Testis (tissue), 3 donors: Measurements from ENCODE around the gene COL5A1. TPM values are rescaled to one million over a fixed set of nuclear protein-coding genes. Genes with fewer than 3 reads are reported as not detected.

ENCODE experiments used
- DNase-seq: peaks from one replicate; pipeline ENCODE4 v3.0.0-alpha.2; 2019
- H3K27ac ChIP-seq, 2 donors: fragments of 200-600 bp; sonication (generic); one replicate each; pipeline ENCODE4 v1.5.1; 2019
- H3K27me3 ChIP-seq: fragments of 200-600 bp; sonication (generic); one replicate; pipeline ENCODE4 v1.5.1; 2019
- H3K36me3 ChIP-seq: fragments of 200-600 bp; sonication (generic); one replicate; pipeline ENCODE4 v1.5.1; 2017; ENCODE audit warnings: low read depth; ENCODE audit errors: missing control alignments
- H3K4me1 ChIP-seq: fragments of 200-600 bp; sonication (generic); one replicate; pipeline ENCODE4 v1.5.1; 2019
- H3K4me3 ChIP-seq, 2 donors: fragments of 200-600 bp; sonication (generic); one replicate each; pipeline ENCODE4 v1.5.1; 2017 to 2019
- H3K9me3 ChIP-seq: fragments of 200-600 bp; sonication (generic); one replicate; pipeline ENCODE4 v1.5.1; 2017
- CTCF ChIP-seq, 3 experiments: fragments of 450-650 bp in 2 of 3; fragments of 200-600 bp in 1 of 3; sonication (generic) in 1 of 3; IDR thresholded peaks; one replicate each; pipeline ENCODE4 v1.5.1; 2016 to 2019; ENCODE audit warnings: antibody characterized with exemption in 3 of 3, mild to moderate bottlenecking in 2 of 3, moderate library complexity in 1 of 3
- POLR2A ChIP-seq: fragments of 450-650 bp; IDR thresholded peaks from one replicate; pipeline ENCODE4 v1.6.1; 2017; ENCODE audit warnings: antibody characterized with exemption, mild to moderate bottlenecking, moderate library complexity
- WGBS, 2 donors: methylation state at CpG; one replicate each; pipeline ENCODE4 v1.1.5; 2018; 5-methylcytosine and 5-hydroxymethylcytosine counted together
- intact Hi-C: fragments of 100-400 bp; cut with DNase I; formaldehyde crosslinking; loops from one replicate; pipeline ENCODE4 v1.15.1; 2023; ENCODE audit warnings: low total_unique reads
- polyA plus RNA-seq: library from polyadenylated mRNA; stranded (reverse); fragments of 350-450 nt; fragmentation: Illumina TruSeq; extraction: RNeasy Lipid Tissue Mini Kit (QIAGEN cat#74804); gene quantifications from one replicate; pipeline ENCODE4 v1.2.3, GENCODE V29; 2014; ENCODE audit warnings: low read depth, low replicate concordance; ENCODE audit not compliant: insufficient read depth
- total RNA-seq, 2 donors: library from RNA; depleted of rRNA; stranded (reverse); fragments of >200 nt; gene quantifications; one replicate each; pipeline ENCODE4 v1.2.3, GENCODE V29; 2016

Gene COL5A1
- total and polyA plus RNA-seq, 3 donors from 2014 or later: 18.5 to 34.3 (median 20.8) TPM

- Histone ChIP-seq H3K9me3 (no peaks in the 10 kb centered on the region), H3K27me3 (no peaks in the 10 kb centered on the region), H3K27ac (no peak overlapping the region), H3K4me1 (no peaks in the 10 kb centered on the region), H3K36me3 (no peaks in the 10 kb centered on the region), H3K4me3 (no peak overlapping the region)
- TF ChIP-seq CTCF (IDR thresholded peaks at IDR 0.05) (no peak), POLR2A (no peak)
- no peak for DNase-seq
- WGBS, 2 donors: 90 to 94% methylated on average over 10 to 16 of the region's 16 CpGs
- intact Hi-C loops: no loop called here
These were observed 174.0 kb downstream of the COL5A1 start for GRCh38 chr9:134815435-134816214.

DNA sequence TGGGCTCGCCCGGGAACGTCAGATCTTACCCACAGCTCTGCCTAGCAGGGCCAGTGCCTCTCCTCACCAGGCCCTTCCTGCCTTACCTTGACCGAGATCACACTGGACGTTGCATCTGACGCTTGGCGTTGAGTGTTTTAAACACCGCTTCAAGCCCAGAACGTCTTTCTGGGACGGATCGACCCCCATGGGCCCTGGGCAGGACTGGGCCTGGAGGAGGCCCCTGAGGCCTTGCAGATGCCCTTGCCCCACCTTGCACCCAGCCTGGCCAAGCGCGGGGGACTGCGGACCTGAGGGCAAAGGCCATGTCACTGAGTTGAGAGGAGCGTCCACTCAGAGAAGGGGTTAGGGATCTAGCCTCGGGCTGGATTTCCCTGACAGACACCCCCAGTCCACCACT is 174.7 kb downstream of the COL5A1 start:
- intact Hi-C loops: no loop called here
- no peaks in the 10 kb centered on the region for H3K27me3 ChIP-seq
- DNase-seq: no peak
- 89 to 94% methylated on average over 10 to 14 of the region's 16 CpGs for WGBS, 2 donors
- H3K27ac ChIP-seq: no peak overlapping the region
- H3K9me3 ChIP-seq: no peaks in the 10 kb centered on the region
- H3K36me3 ChIP-seq: no peaks in the 10 kb centered on the region
- no peaks in the 10 kb centered on the region for H3K4me1 ChIP-seq
- TF ChIP-seq POLR2A: no peak
- TF ChIP-seq CTCF (IDR thresholded peaks at IDR 0.05): no peak
- H3K4me3 ChIP-seq: no peak overlapping the region

GRCh38 chr9:134818000-134818568 is 176.5 kb downstream of the COL5A1 start:
- Histone ChIP-seq H3K4me1 (no peaks in the 10 kb centered on the region), H3K9me3 (no peaks in the 10 kb centered on the region), H3K4me3 (no peak overlapping the region), H3K36me3 (no peaks in the 10 kb centered on the region), H3K27me3 (no peaks in the 10 kb centered on the region), H3K27ac (no peak overlapping the region)
- intact Hi-C loops: no loop called here
- TF ChIP-seq POLR2A: no peak
- no peak for TF ChIP-seq CTCF (IDR thresholded peaks at IDR 0.05)
- DNase-seq: no peak
- WGBS, 2 donors: 93% methylated on average over 29 of the region's 29 CpGs; no CpG with 5 or more reads in 1 of the 2 donors

GRCh38 chr9:134818591-134818990 is 177.0 kb downstream of the COL5A1 start:
- no peak for TF ChIP-seq POLR2A
- TF ChIP-seq CTCF (IDR thresholded peaks at IDR 0.05): no peak
- no peak overlapping the region for H3K27ac ChIP-seq
- no peak overlapping the region for H3K4me3 ChIP-seq
- H3K9me3 ChIP-seq: no peaks in the 10 kb centered on the region
- WGBS, 2 donors: 93 to 97% methylated on average over 7 to 16 of the region's 16 CpGs
- intact Hi-C loops: no loop called here
- no peaks in the 10 kb centered on the region for H3K36me3 ChIP-seq
- H3K4me1 ChIP-seq: no peaks in the 10 kb centered on the region
- no peaks in the 10 kb centered on the region for H3K27me3 ChIP-seq
- no peak for DNase-seq

GRCh38 chr9:134820901-134821300 is 179.3 kb downstream of the COL5A1 start:
- no peaks in the 10 kb centered on the region for H3K9me3 ChIP-seq
- TF ChIP-seq POLR2A (no peak), CTCF (IDR thresholded peaks at IDR 0.05) (no peak)
- no peak overlapping the region for H3K27ac ChIP-seq
- DNase-seq: no peak
- intact Hi-C loops: no loop called here
- no peaks in the 10 kb centered on the region for H3K27me3 ChIP-seq
- no peaks in the 10 kb centered on the region for H3K36me3 ChIP-seq
- no peak overlapping the region for H3K4me3 ChIP-seq
- 93 to 94% methylated on average over 9 to 13 of the region's 13 CpGs for WGBS, 2 donors
- no peaks in the 10 kb centered on the region for H3K4me1 ChIP-seq
